CD4-positive, alpha-beta T cell treated with Interferon alpha-2 for 1 hour (primary cell): ENCODE data around the gene RPS15.
"Not testable (repeated sequence)": the region's sequence is repeated elsewhere in the genome, so short reads cannot be mapped to it uniquely, and the experiment has no call there.

ENCODE experiments used
- DNase-seq, 2 donors: peaks; one replicate each; pipeline ENCODE4 v3.0.0-alpha.2; 2020 to 2022

Gene RPS15

GRCh38 chr19:1471010-1471514 lies 32.9 kb downstream of the RPS15 start:
- no peak for DNase-seq

- DNase-seq = no peak
These were observed 33.4 kb downstream of the RPS15 start for GRCh38 chr19:1471515-1472160.

GRCh38 chr19:1472231-1473084 lies 34.3 kb downstream of the RPS15 start:
- DNase-seq = no peak

- no peak for DNase-seq
These were observed 35.1 kb downstream of the RPS15 start for GRCh38 chr19:1473085-1473851.

GRCh38 chr19:1474011-1474764 lies 36.0 kb downstream of the RPS15 start:
- no peak for DNase-seq

- DNase-seq = no peak
These were observed 36.7 kb downstream of the RPS15 start for GRCh38 chr19:1474765-1475351.

- DNase-seq = no peak
These were observed 37.7 kb downstream of the RPS15 start for GRCh38 chr19:1475751-1476437.

- not testable (repeated sequence) for DNase-seq
These were observed 38.9 kb downstream of the RPS15 start for GRCh38 chr19:1477056-1477455.

GRCh38 chr19:1478934-1479707 lies 40.9 kb downstream of the RPS15 start, which contains the start of gene C19orf25:
C19orf25 (minus strand) TSS chr19:1479215; CDS start chr19:1478903, 312 bp downstream.
- DNase-seq = peak; percentile 92 to 93

- DNase-seq = no peak
These were observed 43.2 kb downstream of the RPS15 start for GRCh38 chr19:1481224-1481892.

- DNase-seq = no peak
These were observed 43.7 kb downstream of the RPS15 start for GRCh38 chr19:1481893-1482360.

- no peak for DNase-seq
These were observed 44.4 kb downstream of the RPS15 start for GRCh38 chr19:1482361-1483130.

GRCh38 chr19:1483131-1483978 lies 45.2 kb downstream of the RPS15 start:
- no peak for DNase-seq

GRCh38 chr19:1483979-1484428 lies 45.8 kb downstream of the RPS15 start:
- DNase-seq = no peak

GRCh38 chr19:1486720-1487575 lies 48.8 kb downstream of the RPS15 start:
- no peak for DNase-seq

GRCh38 chr19:1487576-1488281 lies 49.5 kb downstream of the RPS15 start:
- DNase-seq = no peak
